Central memory CD8-positive, alpha-beta T cell (primary cell): ENCODE results near the gene BICC1.

ENCODE experiments used
- ATAC-seq: fragments of 150-1000 bp; cut with Tn5 transposase; replicated peaks from 2 replicates; pipeline ENCODE4 v1.10.0; 2022; ENCODE audit warnings: mild to moderate bottlenecking, moderate FRiP score, moderate number of reproducible peaks; ENCODE audit not compliant: poor library complexity, severe bottlenecking; ENCODE audit errors: extremely low read depth
- DNase-seq, 2 donors: peaks; one replicate each; pipeline ENCODE4 v3.0.0; 2021; ENCODE audit warnings: low spot score in 2 of 2
- H3K27ac Mint-ChIP-seq: one replicate; pipeline ENCODE4 v1.8.0; 2022; ENCODE audit warnings: low read depth, mild to moderate bottlenecking, moderate library complexity, mixed read lengths
- H3K27me3 Mint-ChIP-seq: one replicate; pipeline ENCODE4 v1.8.0; 2022; ENCODE audit warnings: mixed read lengths
- H3K36me3 Mint-ChIP-seq: one replicate; pipeline ENCODE4 v1.8.0; 2022; ENCODE audit warnings: mild to moderate bottlenecking, moderate library complexity, mixed read lengths; ENCODE audit not compliant: insufficient read depth
- H3K4me1 Mint-ChIP-seq: one replicate; pipeline ENCODE4 v1.8.0; 2022; ENCODE audit warnings: mixed read lengths
- H3K4me3 Mint-ChIP-seq: one replicate; pipeline ENCODE4 v1.8.0; 2022; ENCODE audit warnings: mild to moderate bottlenecking, moderate library complexity, mixed read lengths
- H3K9me3 Mint-ChIP-seq: one replicate; pipeline ENCODE4 v1.8.0; 2022; ENCODE audit warnings: mixed read lengths

Gene BICC1

GRCh38 chr10:58718596-58718995 is 205.9 kb downstream of the BICC1 start:
- H3K27ac Mint-ChIP-seq: no peak overlapping the region
- H3K27me3 Mint-ChIP-seq: no peaks in the 10 kb centered on the region
- DNase-seq (no peak), ATAC-seq (no peak)
- H3K9me3 Mint-ChIP-seq: peaks cover 5% of the 10 kb centered on the region
- no peaks in the 10 kb centered on the region for H3K4me1 Mint-ChIP-seq
- H3K36me3 Mint-ChIP-seq: peaks cover 2% of the 10 kb centered on the region
- no peak overlapping the region for H3K4me3 Mint-ChIP-seq

DNA sequence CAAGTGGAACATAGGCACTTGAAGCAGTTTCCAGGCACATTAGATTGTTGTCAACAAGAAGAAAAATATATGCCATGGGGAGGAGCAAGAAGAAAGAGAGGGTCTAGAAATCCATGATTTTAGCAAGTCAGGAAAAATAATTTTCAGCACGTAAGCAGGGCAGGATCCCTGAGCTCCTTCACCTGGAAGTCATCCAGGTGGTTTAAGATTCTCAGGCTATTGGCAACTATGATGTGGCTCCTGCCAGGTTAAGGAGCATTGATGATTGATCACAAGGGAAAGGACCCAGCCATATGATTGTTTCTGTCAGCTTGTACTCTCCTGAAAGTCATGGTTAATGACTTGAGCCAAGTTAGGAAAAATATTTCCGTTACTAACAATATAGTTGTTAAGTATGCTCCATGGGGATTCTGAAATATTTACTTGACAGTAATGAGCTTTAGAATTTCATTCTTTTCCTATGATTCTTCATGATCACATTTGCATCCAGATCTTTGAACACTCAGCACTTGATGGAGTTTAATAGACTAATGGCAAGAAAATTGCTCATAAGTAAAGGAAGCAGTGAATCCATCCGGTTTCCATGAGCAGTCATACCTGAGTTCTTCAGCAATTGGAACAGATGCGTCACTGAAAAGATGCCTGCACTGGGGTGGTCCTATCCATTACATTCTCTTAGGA is 209.1 kb downstream of the BICC1 start:
- H3K4me3 Mint-ChIP-seq: no peak overlapping the region
- no peak for DNase-seq
- H3K4me1 Mint-ChIP-seq: no peaks in the 10 kb centered on the region
- H3K27me3 Mint-ChIP-seq: no peaks in the 10 kb centered on the region
- ATAC-seq: no peak
- no peak overlapping the region for H3K27ac Mint-ChIP-seq
- peaks cover 5% of the 10 kb centered on the region for H3K9me3 Mint-ChIP-seq
- peaks cover 2% of the 10 kb centered on the region for H3K36me3 Mint-ChIP-seq

DNA sequence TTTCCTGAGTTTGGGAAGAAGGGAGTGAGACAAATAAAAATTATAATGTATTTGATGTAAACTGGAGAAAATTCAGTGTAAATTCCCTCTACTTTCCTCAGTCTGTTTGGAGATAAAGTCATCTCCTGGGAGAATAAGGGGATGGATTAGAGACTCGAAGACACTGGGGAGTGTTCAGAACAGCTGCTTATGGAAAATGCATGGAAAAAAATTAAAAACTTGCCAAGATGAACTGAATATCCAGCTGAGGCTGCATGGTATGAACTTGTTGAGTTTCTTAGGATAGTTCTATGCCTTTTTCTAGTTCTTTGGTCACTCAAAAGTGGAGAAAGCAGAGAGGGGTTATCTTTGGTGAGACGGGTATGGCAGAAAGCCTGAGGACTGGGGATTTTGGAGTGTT is 210.5 kb downstream of the BICC1 start:
- H3K4me1 Mint-ChIP-seq: no peaks in the 10 kb centered on the region
- no peak overlapping the region for H3K27ac Mint-ChIP-seq
- ATAC-seq: no peak
- H3K27me3 Mint-ChIP-seq: no peaks in the 10 kb centered on the region
- DNase-seq: no peak
- H3K36me3 Mint-ChIP-seq: peaks cover 2% of the 10 kb centered on the region
- no peak overlapping the region for H3K4me3 Mint-ChIP-seq
- peaks cover 5% of the 10 kb centered on the region for H3K9me3 Mint-ChIP-seq

- Mint-ChIP-seq H3K27ac (no peak overlapping the region), H3K36me3 (peaks cover 2% of the 10 kb centered on the region), H3K4me3 (no peak overlapping the region), H3K9me3 (peaks cover 5% of the 10 kb centered on the region), H3K27me3 (no peaks in the 10 kb centered on the region), H3K4me1 (no peaks in the 10 kb centered on the region)
- no peak for DNase-seq
- no peak for ATAC-seq
Observed at GRCh38 chr10:58723966-58724365, 211.3 kb downstream of the BICC1 start.

- Mint-ChIP-seq H3K4me3 (no peak overlapping the region), H3K27me3 (no peaks in the 10 kb centered on the region), H3K4me1 (no peaks in the 10 kb centered on the region), H3K36me3 (peaks cover 2% of the 10 kb centered on the region), H3K27ac (no peak overlapping the region), H3K9me3 (peaks cover 5% of the 10 kb centered on the region)
- ATAC-seq (no peak), DNase-seq (no peak)
Observed at GRCh38 chr10:58724781-58725180, 212.1 kb downstream of the BICC1 start.

GRCh38 chr10:58725901-58726300 is 213.2 kb downstream of the BICC1 start:
- ATAC-seq (no peak), DNase-seq (no peak)
- Mint-ChIP-seq H3K27me3 (no peaks in the 10 kb centered on the region), H3K4me3 (no peak overlapping the region), H3K9me3 (peaks cover 5% of the 10 kb centered on the region), H3K27ac (no peak overlapping the region), H3K4me1 (no peaks in the 10 kb centered on the region), H3K36me3 (peaks cover 2% of the 10 kb centered on the region)

GRCh38 chr10:58727633-58728032 is 215.0 kb downstream of the BICC1 start:
- Mint-ChIP-seq H3K36me3 (peaks cover 2% of the 10 kb centered on the region), H3K27me3 (no peaks in the 10 kb centered on the region), H3K4me3 (no peak overlapping the region), H3K27ac (no peak overlapping the region), H3K4me1 (no peaks in the 10 kb centered on the region), H3K9me3 (peaks cover 13% of the 10 kb centered on the region)
- DNase-seq (no peak), ATAC-seq (no peak)

DNA sequence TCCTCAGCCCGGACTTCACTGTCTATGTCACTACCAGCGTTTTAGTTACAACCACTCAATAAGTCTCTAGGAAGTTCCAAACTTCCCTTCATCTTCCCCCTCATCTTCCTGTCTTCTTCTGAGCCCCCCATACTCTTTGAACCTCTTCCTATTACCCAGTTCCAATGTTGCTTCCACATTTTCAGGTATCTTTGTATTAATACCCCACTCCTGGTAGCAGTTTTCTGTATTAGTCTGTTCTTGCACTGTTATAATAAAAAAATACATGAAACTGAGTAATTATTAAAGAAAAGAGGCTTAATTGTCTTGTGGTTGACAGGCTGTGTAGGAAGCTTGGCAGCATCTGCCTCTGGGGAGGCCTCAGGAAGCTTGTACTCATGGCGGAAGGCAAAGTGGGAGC is 218.6 kb downstream of the BICC1 start:
- no peaks in the 10 kb centered on the region for H3K4me1 Mint-ChIP-seq
- no peaks in the 10 kb centered on the region for H3K27me3 Mint-ChIP-seq
- no peak overlapping the region for H3K27ac Mint-ChIP-seq
- no peak overlapping the region for H3K4me3 Mint-ChIP-seq
- H3K36me3 Mint-ChIP-seq: no peaks in the 10 kb centered on the region
- no peak for ATAC-seq
- peaks cover 7% of the 10 kb centered on the region for H3K9me3 Mint-ChIP-seq
- DNase-seq: no peak

- no peak for ATAC-seq
Observed at GRCh38 chr10:58733436-58733835, 220.8 kb downstream of the BICC1 start.

GRCh38 chr10:58734116-58734515 is 221.4 kb downstream of the BICC1 start:
- no peaks in the 10 kb centered on the region for H3K27me3 Mint-ChIP-seq
- H3K9me3 Mint-ChIP-seq: peaks cover 7% of the 10 kb centered on the region
- ATAC-seq: no peak
- no peak for DNase-seq
- no peak overlapping the region for H3K27ac Mint-ChIP-seq
- no peaks in the 10 kb centered on the region for H3K36me3 Mint-ChIP-seq
- H3K4me3 Mint-ChIP-seq: no peak overlapping the region
- H3K4me1 Mint-ChIP-seq: no peaks in the 10 kb centered on the region

More at GRCh38 chr10:58733436-58733835, 220.8 kb downstream of the BICC1 start:
- Mint-ChIP-seq H3K4me1 (no peaks in the 10 kb centered on the region), H3K9me3 (peaks cover 7% of the 10 kb centered on the region), H3K36me3 (no peaks in the 10 kb centered on the region), H3K27me3 (no peaks in the 10 kb centered on the region), H3K4me3 (no peak overlapping the region), H3K27ac (no peak overlapping the region)
- DNase-seq: no peak

GRCh38 chr10:58734664-58735063 is 222.0 kb downstream of the BICC1 start:
- H3K4me1 Mint-ChIP-seq: no peaks in the 10 kb centered on the region
- H3K27ac Mint-ChIP-seq: no peak overlapping the region
- H3K36me3 Mint-ChIP-seq: no peaks in the 10 kb centered on the region
- no peak for DNase-seq
- peaks cover 7% of the 10 kb centered on the region for H3K9me3 Mint-ChIP-seq
- ATAC-seq: no peak
- H3K4me3 Mint-ChIP-seq: no peak overlapping the region
- H3K27me3 Mint-ChIP-seq: no peaks in the 10 kb centered on the region

- DNase-seq: no peak
- Mint-ChIP-seq H3K36me3 (no peaks in the 10 kb centered on the region), H3K27me3 (no peaks in the 10 kb centered on the region), H3K27ac (no peak overlapping the region), H3K4me1 (no peaks in the 10 kb centered on the region), H3K9me3 (peaks cover 7% of the 10 kb centered on the region), H3K4me3 (no peak overlapping the region)
- no peak for ATAC-seq
Observed at GRCh38 chr10:58735087-58735486, 222.4 kb downstream of the BICC1 start.

DNA sequence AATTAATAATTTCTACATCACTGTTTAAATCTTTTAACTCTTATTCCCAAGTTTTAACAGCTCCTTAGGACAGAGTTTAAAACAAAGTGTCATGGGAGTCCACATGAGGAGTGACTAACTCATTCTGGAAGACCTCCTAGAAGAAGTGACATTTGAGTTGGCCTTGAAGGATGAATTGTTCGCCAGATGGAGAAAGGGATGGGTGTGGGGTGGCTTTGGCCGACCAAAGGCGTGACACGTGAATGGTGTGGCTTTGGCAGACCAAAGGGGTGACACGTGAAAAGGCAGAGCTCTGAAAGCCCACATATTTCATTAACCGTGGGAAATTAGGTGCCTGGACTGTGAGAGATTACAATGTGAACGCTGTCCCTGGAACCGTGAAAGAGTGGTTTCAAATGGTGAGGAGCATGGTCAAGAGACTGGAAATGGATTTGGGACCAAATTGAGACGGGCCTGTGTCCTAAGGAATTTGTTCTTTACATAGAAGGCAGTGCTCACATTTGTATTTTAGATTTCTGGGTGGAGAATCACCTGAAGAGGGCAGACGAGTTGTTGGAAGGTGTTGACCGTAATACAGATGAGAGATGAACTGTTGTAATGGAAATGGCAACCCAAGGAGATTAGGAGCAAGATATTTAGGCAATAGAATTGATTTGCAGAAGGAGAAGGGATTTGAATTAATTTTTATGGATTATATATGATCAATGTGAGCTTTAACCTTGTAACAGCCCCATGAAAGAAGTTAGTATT is 228.1 kb downstream of the BICC1 start:
- Mint-ChIP-seq H3K4me3 (no peak overlapping the region), H3K9me3 (no peaks in the 10 kb centered on the region), H3K27me3 (no peaks in the 10 kb centered on the region), H3K27ac (no peak overlapping the region), H3K4me1 (no peaks in the 10 kb centered on the region), H3K36me3 (no peaks in the 10 kb centered on the region)
- DNase-seq (no peak), ATAC-seq (no peak)
